Measurements from ENCODE around the gene ZNF672. TPM values are rescaled to one million over a fixed set of nuclear protein-coding genes. Genes with fewer than 3 reads are reported as not detected.

The ZNF672 gene
- total RNA-seq, 2 experiments from 2014 or later: 39.5 to 49.4 TPM

- H3K27me3 Mint-ChIP-seq: peaks cover 15% of the 10 kb centered on the region
- ATAC-seq: no peak
Measured at GRCh38 chr1:248894837-248895236, 56.8 kb downstream of the ZNF672 start.

GRCh38 chr1:248897412-248898337 is 59.7 kb downstream of the ZNF672 start:
- ChIA-PET CTCF (no interaction called here), POLR2A (no interaction called here)
- Mint-ChIP-seq H3K4me1 (peaks cover 2% of the 10 kb centered on the region), H3K4me3 (no peak overlapping the region), H3K9me3 (ENCODE audit: low read depth) (no peaks in the 10 kb centered on the region), H3K27ac (no peak overlapping the region), H3K36me3 (ENCODE audit: low read depth) (no peaks in the 10 kb centered on the region), H3K27me3 (peaks cover 9% of the 10 kb centered on the region)
- ATAC-seq (no peak), DNase-seq (no peak)
- intact Hi-C loops (cut with DNase I, micrococcal nuclease): no loop called here

More at GRCh38 chr1:248894837-248895236, 56.8 kb downstream of the ZNF672 start:
- no peaks in the 10 kb centered on the region for H3K36me3 Mint-ChIP-seq (ENCODE audit: low read depth)
- no peak for DNase-seq
- no peaks in the 10 kb centered on the region for H3K4me1 Mint-ChIP-seq
- no peak overlapping the region for H3K27ac Mint-ChIP-seq
- intact Hi-C loops (cut with DNase I, micrococcal nuclease): no loop called here
- H3K4me3 Mint-ChIP-seq: no peak overlapping the region
- POLR2A ChIA-PET: no interaction called here
- CTCF ChIA-PET: no interaction called here
- H3K9me3 Mint-ChIP-seq (ENCODE audit: low read depth): no peaks in the 10 kb centered on the region

Small RNAs within 50 kb of the gene (microRNA-seq; reads per million reads assigned to microRNA genes)
- 1.1 reads per million for gene MIR3124 (ENCODE audit: borderline replicate concordance)

Other genes starting within 250 kb of the ZNF672 start
- not detected for gene OR2T10, start 240.5 kb upstream of the ZNF672 start, total RNA-seq
- not detected for gene OR2T11, start 203.1 kb upstream of the ZNF672 start, total RNA-seq
- gene OR2T35, start 192.9 kb upstream of the ZNF672 start, total RNA-seq: not detected
- gene OR2T27, start 182.7 kb upstream of the ZNF672 start, total RNA-seq: not detected
- gene OR14I1, start 135.5 kb upstream of the ZNF672 start, total RNA-seq: not detected
- gene LYPD8, start 82.5 kb upstream of the ZNF672 start, total RNA-seq: not detected
- gene SH3BP5L, start 12.3 kb upstream of the ZNF672 start, total RNA-seq: 10 to 100 TPM; 20.1 to 21.3 TPM
- gene ZNF692, start 20.9 kb downstream of the ZNF672 start, total RNA-seq: 10 to 100 TPM; 75.9 to 92.3 TPM
- 1 to 10 TPM; 2.3 to 2.9 TPM for gene PGBD2, start 68.0 kb downstream of the ZNF672 start, total RNA-seq

All from activated CD4-positive, alpha-beta T cell treated with anti-CD3 and anti-CD28 coated beads for 36 hours (primary cell).